Calu3 (cell line): ENCODE data around the gene CYFIP2. TPM values are rescaled to one million over a fixed set of nuclear protein-coding genes. Genes with fewer than 3 reads are reported as not detected.

Experiments
- BruUV-seq: library from RNA; stranded (reverse); fragments of 400-500 nt; replicated peaks from 2 replicates; lab custom pipeline; 2021; lab: Mats Ljungman, UMichigan
- CTCF ChIA-PET: fragments of 300-600 bp; sonication (Branson Sonifier 250); formaldehyde crosslinking; loops from one replicate; lab custom pipeline; 2022; ENCODE audit warnings: antibody characterized with exemption; lab: Charles Lee
- DNase-seq: peaks from one replicate; pipeline ENCODE4 v3.0.0; 2022
- H3K27ac Mint-ChIP-seq: one replicate; pipeline ENCODE4 v1.8.0; 2022; ENCODE audit warnings: mixed read lengths; ENCODE audit not compliant: unreplicated experiment
- H3K27me3 Mint-ChIP-seq: one replicate; pipeline ENCODE4 v1.8.0; 2022; ENCODE audit warnings: mixed read lengths; ENCODE audit not compliant: unreplicated experiment
- H3K36me3 Mint-ChIP-seq: one replicate; pipeline ENCODE4 v1.8.0; 2022; ENCODE audit warnings: mild to moderate bottlenecking, moderate library complexity, mixed read lengths; ENCODE audit not compliant: insufficient read depth, unreplicated experiment
- H3K4me1 Mint-ChIP-seq: one replicate; pipeline ENCODE4 v1.8.0; 2022; ENCODE audit warnings: mild to moderate bottlenecking, low read depth, mixed read lengths; ENCODE audit not compliant: unreplicated experiment
- H3K4me3 Mint-ChIP-seq: one replicate; pipeline ENCODE4 v1.8.0; 2022; ENCODE audit warnings: mild to moderate bottlenecking, low read depth, moderate library complexity, mixed read lengths; ENCODE audit not compliant: unreplicated experiment
- H3K9me3 Mint-ChIP-seq: one replicate; pipeline ENCODE4 v1.8.0; 2022; ENCODE audit warnings: low read depth, mixed read lengths; ENCODE audit not compliant: unreplicated experiment
- intact Hi-C: fragments of 100-400 bp; cut with micrococcal nuclease; formaldehyde crosslinking; loops from one replicate; pipeline ENCODE4 v1.10.0; 2022; ENCODE audit not compliant: unreplicated experiment
- total RNA-seq: library from RNA; stranded (reverse); gene quantifications from 2 replicates; pipeline ENCODE4 v1.2.3, GENCODE V29; 2022
- TF ChIP-seq, protein P1 (sequence below): fragments of 200-600 bp; IDR thresholded peaks from one replicate; pipeline ENCODE4 v1.8.0; 2022; ENCODE audit warnings: antibody characterized with exemption; ENCODE audit not compliant: unreplicated experiment

CYFIP2 gene
- total RNA-seq, 1 experiment from 2014 or later: 37.8 TPM

- no peak overlapping the region for H3K4me3 Mint-ChIP-seq
- H3K4me1 Mint-ChIP-seq: no peaks in the 10 kb centered on the region
- CTCF ChIA-PET: no interaction called here
- H3K9me3 Mint-ChIP-seq: no peaks in the 10 kb centered on the region
- DNase-seq: no peak
- TF ChIP-seq, protein P1, sequence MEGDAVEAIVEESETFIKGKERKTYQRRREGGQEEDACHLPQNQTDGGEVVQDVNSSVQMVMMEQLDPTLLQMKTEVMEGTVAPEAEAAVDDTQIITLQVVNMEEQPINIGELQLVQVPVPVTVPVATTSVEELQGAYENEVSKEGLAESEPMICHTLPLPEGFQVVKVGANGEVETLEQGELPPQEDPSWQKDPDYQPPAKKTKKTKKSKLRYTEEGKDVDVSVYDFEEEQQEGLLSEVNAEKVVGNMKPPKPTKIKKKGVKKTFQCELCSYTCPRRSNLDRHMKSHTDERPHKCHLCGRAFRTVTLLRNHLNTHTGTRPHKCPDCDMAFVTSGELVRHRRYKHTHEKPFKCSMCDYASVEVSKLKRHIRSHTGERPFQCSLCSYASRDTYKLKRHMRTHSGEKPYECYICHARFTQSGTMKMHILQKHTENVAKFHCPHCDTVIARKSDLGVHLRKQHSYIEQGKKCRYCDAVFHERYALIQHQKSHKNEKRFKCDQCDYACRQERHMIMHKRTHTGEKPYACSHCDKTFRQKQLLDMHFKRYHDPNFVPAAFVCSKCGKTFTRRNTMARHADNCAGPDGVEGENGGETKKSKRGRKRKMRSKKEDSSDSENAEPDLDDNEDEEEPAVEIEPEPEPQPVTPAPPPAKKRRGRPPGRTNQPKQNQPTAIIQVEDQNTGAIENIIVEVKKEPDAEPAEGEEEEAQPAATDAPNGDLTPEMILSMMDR: no peak
- intact Hi-C loops: no loop called here
- no peaks in the 10 kb centered on the region for H3K27me3 Mint-ChIP-seq
- no peaks in the 10 kb centered on the region for H3K36me3 Mint-ChIP-seq
- H3K27ac Mint-ChIP-seq: no peak overlapping the region
- BruUV-seq: no TSS peak
Measured at GRCh38 chr5:157362502-157362901, 96.6 kb downstream of the CYFIP2 start.

- Mint-ChIP-seq H3K4me3 (no peak overlapping the region), H3K27ac (no peak overlapping the region), H3K9me3 (no peaks in the 10 kb centered on the region), H3K27me3 (no peaks in the 10 kb centered on the region), H3K4me1 (no peaks in the 10 kb centered on the region), H3K36me3 (no peaks in the 10 kb centered on the region)
- intact Hi-C loops: no loop called here
- CTCF ChIA-PET: no interaction called here
- no peak for DNase-seq
- TF ChIP-seq, protein P1: no peak
- no TSS peak for BruUV-seq
Measured at GRCh38 chr5:157362982-157363381, 97.1 kb downstream of the CYFIP2 start.

- CTCF ChIA-PET: no interaction called here
- no peaks in the 10 kb centered on the region for H3K4me1 Mint-ChIP-seq
- intact Hi-C loops: loop anchor here (1.0 kb wide), 1 partner anchor 112 kb away; no protein-coding TSS in a partner anchor
- H3K9me3 Mint-ChIP-seq: no peaks in the 10 kb centered on the region
- TF ChIP-seq, protein P1: no peak
- no peak overlapping the region for H3K4me3 Mint-ChIP-seq
- no TSS peak for BruUV-seq
- H3K27ac Mint-ChIP-seq: no peak overlapping the region
- no peak for DNase-seq
- no peaks in the 10 kb centered on the region for H3K36me3 Mint-ChIP-seq
- no peaks in the 10 kb centered on the region for H3K27me3 Mint-ChIP-seq
Measured at GRCh38 chr5:157365732-157366131, 99.8 kb downstream of the CYFIP2 start.

DNA sequence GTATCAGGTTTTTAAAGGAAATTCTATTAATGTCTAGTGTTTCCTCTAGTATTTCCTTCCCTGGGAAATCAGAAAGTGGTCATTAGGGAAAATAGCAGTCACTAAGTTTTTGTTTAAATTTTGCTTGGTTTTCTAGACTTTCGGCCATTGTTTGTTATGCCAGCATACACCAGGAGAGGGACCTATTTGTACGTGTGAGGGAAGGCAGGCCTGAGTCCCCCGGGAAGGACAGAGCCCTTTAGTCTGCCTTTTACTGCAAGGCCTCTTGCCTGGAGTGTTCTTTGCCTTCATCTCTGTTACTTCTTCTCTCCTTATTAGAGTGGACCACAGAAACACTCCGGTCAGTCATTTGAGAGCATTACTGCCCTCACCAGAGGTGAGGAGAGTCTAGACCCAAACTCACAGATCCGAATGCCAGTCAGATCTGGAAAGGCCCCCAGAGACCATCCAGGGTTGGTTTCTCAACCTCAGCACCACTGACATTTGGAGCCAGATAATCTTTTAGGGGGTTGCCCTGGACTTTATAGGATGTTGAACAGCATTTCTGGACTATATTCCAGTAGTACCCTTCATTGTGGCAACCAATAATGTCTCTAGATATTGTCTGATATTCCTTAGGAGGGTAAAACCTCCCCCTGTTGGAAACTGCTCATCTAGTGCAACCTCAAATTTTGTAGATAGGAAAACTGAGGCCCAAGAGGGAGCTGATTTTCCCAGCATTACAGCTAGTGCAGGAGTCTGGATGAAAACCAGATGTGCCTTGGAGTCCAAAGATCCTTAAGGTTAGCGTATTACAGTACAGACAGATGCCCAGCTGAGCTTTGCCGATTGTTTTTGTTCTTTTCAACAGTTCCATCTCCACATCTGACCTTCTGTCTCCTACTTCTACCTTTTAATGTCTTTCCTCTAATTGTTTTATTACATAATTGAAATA lies 101.1 kb downstream of the CYFIP2 start:
- no peaks in the 10 kb centered on the region for H3K36me3 Mint-ChIP-seq
- TF ChIP-seq, protein P1: peak; percentile 22
- H3K9me3 Mint-ChIP-seq: no peaks in the 10 kb centered on the region
- no peak overlapping the region for H3K27ac Mint-ChIP-seq
- no peaks in the 10 kb centered on the region for H3K27me3 Mint-ChIP-seq
- CTCF ChIA-PET: no interaction called here
- no peak overlapping the region for H3K4me3 Mint-ChIP-seq
- intact Hi-C loops: loop anchor here (1.0 kb wide), 1 partner anchor 110 kb away; no protein-coding TSS in a partner anchor
- no peak for DNase-seq
- BruUV-seq: no TSS peak
- H3K4me1 Mint-ChIP-seq: no peaks in the 10 kb centered on the region
